Measurements from ENCODE around the gene APOBEC3B. TPM values are rescaled to one million over a fixed set of nuclear protein-coding genes. Genes with fewer than 3 reads are reported as not detected.
"Not testable (repeated sequence)": the region's sequence is repeated elsewhere in the genome, so short reads cannot be mapped to it uniquely, and the experiment has no call there.

Gene APOBEC3B
- total RNA-seq, 1 donor from 2014 or later = not detected

DNA sequence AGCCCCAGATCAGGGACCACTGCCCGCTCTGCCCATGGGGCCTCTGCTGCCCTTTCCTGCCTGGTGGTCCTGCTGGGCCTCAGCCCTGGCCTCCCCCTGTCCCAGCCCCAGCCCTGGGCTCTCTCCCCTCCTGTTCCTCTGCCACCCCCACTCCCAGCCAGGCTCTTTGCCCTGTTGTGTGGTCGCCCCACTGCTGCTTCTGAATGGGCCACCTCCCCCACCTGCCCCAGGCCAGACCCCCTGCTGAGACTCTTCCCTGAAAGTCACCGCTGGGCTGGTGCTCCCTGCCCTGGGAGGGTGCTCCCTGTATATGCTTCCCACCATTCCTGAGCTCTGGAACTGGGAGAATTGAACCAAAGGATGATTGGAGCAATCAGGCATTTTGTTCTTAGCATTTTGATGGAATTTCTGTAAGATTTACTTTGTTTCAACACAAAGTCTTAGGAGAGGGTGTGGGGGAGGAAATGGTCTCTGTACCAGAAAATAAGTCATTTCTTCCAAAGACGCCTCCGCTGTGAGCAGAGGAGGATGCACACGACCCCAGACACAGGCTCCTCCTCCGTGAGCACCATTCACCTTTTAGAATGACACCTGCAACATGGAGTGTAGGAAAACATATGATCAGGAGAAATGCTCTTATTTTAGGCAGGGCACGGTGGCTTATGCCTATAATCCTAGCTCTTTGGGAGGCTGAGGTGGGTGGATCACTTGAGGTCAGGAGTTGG lies 5.2 kb downstream of the APOBEC3B start:
- TF ChIP-seq, protein P1, sequence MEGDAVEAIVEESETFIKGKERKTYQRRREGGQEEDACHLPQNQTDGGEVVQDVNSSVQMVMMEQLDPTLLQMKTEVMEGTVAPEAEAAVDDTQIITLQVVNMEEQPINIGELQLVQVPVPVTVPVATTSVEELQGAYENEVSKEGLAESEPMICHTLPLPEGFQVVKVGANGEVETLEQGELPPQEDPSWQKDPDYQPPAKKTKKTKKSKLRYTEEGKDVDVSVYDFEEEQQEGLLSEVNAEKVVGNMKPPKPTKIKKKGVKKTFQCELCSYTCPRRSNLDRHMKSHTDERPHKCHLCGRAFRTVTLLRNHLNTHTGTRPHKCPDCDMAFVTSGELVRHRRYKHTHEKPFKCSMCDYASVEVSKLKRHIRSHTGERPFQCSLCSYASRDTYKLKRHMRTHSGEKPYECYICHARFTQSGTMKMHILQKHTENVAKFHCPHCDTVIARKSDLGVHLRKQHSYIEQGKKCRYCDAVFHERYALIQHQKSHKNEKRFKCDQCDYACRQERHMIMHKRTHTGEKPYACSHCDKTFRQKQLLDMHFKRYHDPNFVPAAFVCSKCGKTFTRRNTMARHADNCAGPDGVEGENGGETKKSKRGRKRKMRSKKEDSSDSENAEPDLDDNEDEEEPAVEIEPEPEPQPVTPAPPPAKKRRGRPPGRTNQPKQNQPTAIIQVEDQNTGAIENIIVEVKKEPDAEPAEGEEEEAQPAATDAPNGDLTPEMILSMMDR (IDR thresholded peaks at IDR 0.05; ENCODE audit: partially characterized antibody, unreplicated experiment) = no peak
- H3K27ac Mint-ChIP-seq (ENCODE audit: unreplicated experiment) = no peak overlapping the region

DNA sequence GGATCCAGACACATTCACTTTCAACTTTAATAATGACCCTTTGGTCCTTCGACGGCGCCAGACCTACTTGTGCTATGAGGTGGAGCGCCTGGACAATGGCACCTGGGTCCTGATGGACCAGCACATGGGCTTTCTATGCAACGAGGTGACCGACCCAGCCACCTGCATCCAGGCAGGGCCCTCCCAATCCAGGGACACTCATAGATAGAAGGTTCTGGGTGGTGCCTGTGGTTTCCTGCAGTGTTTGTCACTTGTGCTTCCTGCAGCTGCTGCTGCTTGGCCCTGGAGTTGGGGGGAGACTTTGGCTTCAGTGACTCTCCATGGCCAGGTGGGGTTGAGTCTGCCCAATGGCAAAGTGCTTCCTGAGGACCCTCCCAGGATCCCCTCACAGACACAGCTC lies 7.3 kb downstream of the APOBEC3B start:
- DNase-seq = no peak
- H3K4me1 Mint-ChIP-seq (ENCODE audit: low read depth, unreplicated experiment) = peaks cover 3% of the 10 kb centered on the region
- H3K27me3 Mint-ChIP-seq (ENCODE audit: unreplicated experiment) = peaks cover 2% of the 10 kb centered on the region
- no peak overlapping the region for H3K27ac Mint-ChIP-seq (ENCODE audit: unreplicated experiment)
- H3K9me3 Mint-ChIP-seq (ENCODE audit: unreplicated experiment) = peaks cover 5% of the 10 kb centered on the region
- TF ChIP-seq, protein P1 (IDR thresholded peaks at IDR 0.05; ENCODE audit: partially characterized antibody, unreplicated experiment) = no peak
- H3K36me3 Mint-ChIP-seq (ENCODE audit: unreplicated experiment) = peaks cover 1% of the 10 kb centered on the region
- H3K4me3 Mint-ChIP-seq (ENCODE audit: unreplicated experiment) = no peak overlapping the region

More for the DNA sequence above, 5.2 kb downstream of the APOBEC3B start:
- H3K36me3 Mint-ChIP-seq (ENCODE audit: unreplicated experiment) = peaks cover 6% of the 10 kb centered on the region
- peaks cover 2% of the 10 kb centered on the region for H3K9me3 Mint-ChIP-seq (ENCODE audit: unreplicated experiment)
- H3K4me3 Mint-ChIP-seq (ENCODE audit: unreplicated experiment) = no peak overlapping the region
- no peaks in the 10 kb centered on the region for H3K4me1 Mint-ChIP-seq (ENCODE audit: low read depth, unreplicated experiment)
- H3K27me3 Mint-ChIP-seq (ENCODE audit: unreplicated experiment) = peaks cover 2% of the 10 kb centered on the region
- DNase-seq = no peak

DNA sequence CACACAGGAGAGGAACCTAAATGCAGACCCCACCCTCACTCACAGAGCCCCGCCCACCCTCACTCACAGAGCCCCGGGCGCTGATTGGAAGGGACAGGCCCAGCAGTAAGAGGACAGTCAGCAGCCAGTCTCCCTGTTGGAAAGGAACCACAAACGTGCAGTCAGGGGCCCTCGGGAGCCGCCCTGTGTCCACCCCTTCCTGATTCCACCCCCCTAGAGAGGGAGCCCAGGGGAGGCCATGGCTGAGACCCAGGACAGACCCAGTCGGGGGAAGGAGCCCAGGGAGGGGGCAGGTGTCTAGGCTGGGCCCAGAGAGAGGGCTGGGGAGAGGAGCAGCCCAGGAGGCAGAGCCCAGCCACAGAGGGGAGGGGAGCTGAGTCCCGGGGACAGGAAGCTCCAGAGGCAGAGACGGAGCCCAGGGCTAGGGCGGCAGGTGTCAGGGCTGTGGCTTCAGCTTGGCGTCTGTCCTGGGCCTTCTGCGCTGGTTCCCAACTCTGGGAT lies 10.8 kb downstream of the APOBEC3B start:
- not testable (repeated sequence) for H3K27me3 Mint-ChIP-seq (ENCODE audit: unreplicated experiment); H3K9me3 Mint-ChIP-seq (ENCODE audit: unreplicated experiment); H3K36me3 Mint-ChIP-seq (ENCODE audit: unreplicated experiment); H3K4me1 Mint-ChIP-seq (ENCODE audit: low read depth, unreplicated experiment); H3K27ac Mint-ChIP-seq (ENCODE audit: unreplicated experiment); H3K4me3 Mint-ChIP-seq (ENCODE audit: unreplicated experiment)
- DNase-seq = peak; percentile 73

- Mint-ChIP-seq H3K36me3 (ENCODE audit: unreplicated experiment) (peaks cover 3% of the 10 kb centered on the region), H3K27ac (ENCODE audit: unreplicated experiment) (no peak overlapping the region), H3K27me3 (ENCODE audit: unreplicated experiment) (peaks cover 5% of the 10 kb centered on the region), H3K4me1 (ENCODE audit: low read depth, unreplicated experiment) (peaks cover 3% of the 10 kb centered on the region), H3K4me3 (ENCODE audit: unreplicated experiment) (no peak overlapping the region), H3K9me3 (ENCODE audit: unreplicated experiment) (peaks cover 4% of the 10 kb centered on the region)
- no peak for DNase-seq
- TF ChIP-seq, protein P1 (IDR thresholded peaks at IDR 0.05; ENCODE audit: partially characterized antibody, unreplicated experiment) = no peak
Observed at GRCh38 chr22:38996105-38996504, 14.0 kb downstream of the APOBEC3B start.

DNA sequence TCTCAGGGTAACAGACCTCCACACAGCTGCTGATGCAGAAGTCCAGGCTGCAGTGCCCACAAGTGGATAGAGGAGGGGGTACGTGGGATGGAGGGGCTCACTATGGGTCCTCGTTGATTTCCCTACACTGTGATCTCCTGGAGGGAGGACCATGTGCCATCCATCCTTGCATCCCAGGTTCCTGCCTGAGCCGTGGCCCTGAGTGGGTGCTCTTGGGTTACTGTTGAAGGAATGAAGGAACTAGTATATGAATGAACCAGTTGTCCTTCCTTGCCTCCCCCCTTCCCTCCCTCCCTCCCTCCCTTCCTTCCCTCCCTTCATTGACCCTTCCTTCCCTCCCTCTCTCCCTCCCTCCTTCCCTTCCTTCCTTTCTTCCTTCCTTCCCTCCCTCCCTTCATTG lies 15.4 kb downstream of the APOBEC3B start:
- no peak for DNase-seq
- peaks cover 5% of the 10 kb centered on the region for H3K27me3 Mint-ChIP-seq (ENCODE audit: unreplicated experiment)
- H3K9me3 Mint-ChIP-seq (ENCODE audit: unreplicated experiment) = peaks cover 4% of the 10 kb centered on the region
- peaks cover 3% of the 10 kb centered on the region for H3K36me3 Mint-ChIP-seq (ENCODE audit: unreplicated experiment)
- peaks cover 3% of the 10 kb centered on the region for H3K4me1 Mint-ChIP-seq (ENCODE audit: low read depth, unreplicated experiment)
- TF ChIP-seq, protein P1 (IDR thresholded peaks at IDR 0.05; ENCODE audit: partially characterized antibody, unreplicated experiment) = no peak
- no peak overlapping the region for H3K27ac Mint-ChIP-seq (ENCODE audit: unreplicated experiment)
- H3K4me3 Mint-ChIP-seq (ENCODE audit: unreplicated experiment) = no peak overlapping the region

Measured in glutamatergic neuron (in vitro differentiated cells).